GM23338 (cell line): ENCODE data around the gene CALML3.

Experiments
- CTCF ChIP-seq, 2 experiments: fragments of 200-600 bp in 1 of 2; sonication (generic) in 1 of 2; conservative IDR thresholded peaks; 2 replicates each; pipeline versions ENCODE4 v1.5.1 to v1.6.1; 2016 to 2017; ENCODE audit warnings: antibody characterized with exemption in 2 of 2, low read depth in 2 of 2, mild to moderate bottlenecking in 2 of 2, moderate library complexity in 1 of 2
- EZH2 ChIP-seq: fragments of 200-600 bp; sonication (generic); IDR thresholded peaks from one replicate; pipeline ENCODE4 v1.8.0; 2017; ENCODE audit warnings: antibody characterized with exemption, mild to moderate bottlenecking, low read depth; ENCODE audit not compliant: unreplicated experiment
- POLR2AphosphoS5 ChIP-seq: IDR thresholded peaks from 2 replicates; pipeline ENCODE4 v1.6.1; 2016; ENCODE audit warnings: antibody characterized with exemption, low read depth

GRCh38 chr10:5534880-5535856, 10.4 kb downstream of the CALML3 start:
- no peak for TF ChIP-seq POLR2AphosphoS5
- TF ChIP-seq EZH2: no peak
- no peak for TF ChIP-seq CTCF (conservative IDR thresholded peaks at IDR 0.05; ENCODE audit: low read depth in 2 of 2)
